ENCODE data around the gene FHL2.
A peak's percentile ranks its signal among the peaks of the same experiment; 100 is the strongest.

DNA sequence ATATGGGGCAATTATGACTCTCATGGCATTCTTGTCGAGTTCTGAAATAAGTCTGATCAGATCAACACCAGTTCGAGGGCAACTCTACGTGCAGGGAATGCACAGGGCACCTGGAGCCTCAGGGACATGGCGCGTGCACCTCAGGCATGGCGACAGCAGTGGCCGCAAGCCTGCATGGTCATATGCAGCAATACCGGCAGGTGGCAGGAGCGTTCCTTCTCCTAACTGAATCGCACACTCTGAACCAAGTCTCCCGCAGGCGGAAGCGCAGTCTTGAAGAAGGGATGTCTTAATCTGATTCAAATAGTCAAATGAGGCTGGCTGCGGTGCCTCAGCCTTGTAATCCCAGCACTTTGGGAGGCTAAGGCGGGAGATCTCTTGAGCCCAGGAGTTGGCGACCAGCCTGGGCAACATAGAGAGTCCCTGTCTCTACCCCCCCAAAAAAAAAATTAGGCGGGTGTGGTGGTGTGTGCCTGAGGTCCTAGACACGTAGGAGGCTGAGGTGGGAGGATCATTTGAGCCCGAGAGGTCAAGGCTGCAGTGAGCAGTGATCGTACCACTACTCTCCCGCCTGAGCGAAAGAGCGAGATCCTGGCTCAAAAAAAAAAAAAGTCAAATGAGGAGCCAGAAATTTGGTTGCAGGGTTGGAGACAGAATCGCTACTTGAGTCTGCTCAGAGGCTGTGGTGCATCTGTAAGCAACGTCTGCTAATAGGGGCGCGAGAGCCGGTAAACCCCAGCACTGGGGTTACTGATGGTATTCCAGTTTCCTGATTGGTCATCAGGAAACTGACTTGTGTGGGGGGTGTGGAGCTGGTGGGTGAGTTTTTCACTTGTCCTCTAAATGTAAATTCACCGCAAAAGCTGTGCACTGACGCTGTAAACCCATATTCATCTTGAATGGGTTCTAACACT lies 28.8 kb downstream of the FHL2 start:
- TF ChIP-seq POLR2A (IDR thresholded peaks at IDR 0.05) (no peak), CTCF (IDR thresholded peaks at IDR 0.05) (peak in 3 of 4 experiments; percentile 94 to 97 (median 95))

Measured in gastroesophageal sphincter (tissue), 3 donors.